Neural cell (in vitro differentiated cells): ENCODE data around the gene FTCD. TPM values are rescaled to one million over a fixed set of nuclear protein-coding genes. Genes with fewer than 3 reads are reported as not detected.

Experiments
- H2AFZ ChIP-seq: fragments of 200-600, 300-800 bp; sonication (generic), shearing (Covaris generic); 2 replicates; pipeline ENCODE4 v1.6.0; 2014; ENCODE audit warnings: low read depth, mild to moderate bottlenecking, antibody characterized with exemption, low read length, moderate library complexity
- H3F3A ChIP-seq: fragments of 200-600 bp; shearing (Covaris generic); 2 replicates; pipeline ENCODE4 v1.6.1; 2016; ENCODE audit warnings: mild to moderate bottlenecking, moderate library complexity, mixed read lengths, antibody characterized with exemption, low read length; ENCODE audit not compliant: insufficient read depth, poor library complexity, severe bottlenecking
- H3K27ac ChIP-seq: fragments of 200-600, 300-800 bp; sonication (generic), shearing (Covaris generic); 2 replicates; pipeline ENCODE4 v1.5.1; 2014; ENCODE audit warnings: mild to moderate bottlenecking, low read length, moderate library complexity
- H3K27me3 ChIP-seq: fragments of 300-800, 200-600 bp; sonication (generic), shearing (Covaris generic); 2 replicates; pipeline ENCODE4 v1.6.0; 2014; ENCODE audit warnings: mild to moderate bottlenecking, low read depth, low read length, moderate library complexity; ENCODE audit not compliant: insufficient read depth
- H3K36me3 ChIP-seq: fragments of 300-800, 200-600 bp; sonication (generic), shearing (Covaris generic); 2 replicates; pipeline ENCODE4 v1.5.1; 2014; ENCODE audit warnings: mild to moderate bottlenecking, antibody characterized with exemption, low read length, moderate library complexity; ENCODE audit not compliant: insufficient read depth
- H3K4me2 ChIP-seq: fragments of 300-800, 200-600 bp; sonication (generic), shearing (Covaris generic); 2 replicates; pipeline ENCODE4 v1.6.0; 2014; ENCODE audit warnings: mild to moderate bottlenecking, low read length
- H3K4me3 ChIP-seq: fragments of 300-800, 200-600 bp; sonication (generic), shearing (Covaris generic); 2 replicates; pipeline ENCODE4 v1.5.1; 2014; ENCODE audit warnings: mild to moderate bottlenecking, low read length, moderate library complexity
- H3K79me2 ChIP-seq: fragments of 200-600 bp; shearing (Covaris generic); replicated peaks from 2 replicates; pipeline ENCODE4 v1.6.0; 2014; ENCODE audit warnings: mild to moderate bottlenecking, low read length, moderate library complexity; ENCODE audit not compliant: insufficient read depth
- H3K9ac ChIP-seq: fragments of 300-800, 200-600 bp; sonication (generic), shearing (Covaris generic); 2 replicates; pipeline ENCODE4 v1.6.1; 2016; ENCODE audit warnings: mild to moderate bottlenecking, low read length, mixed read lengths
- H3K9me2 ChIP-seq: fragments of 200-600 bp; shearing (Covaris generic); 2 replicates; pipeline ENCODE4 v1.6.1; 2016; ENCODE audit warnings: mild to moderate bottlenecking, low read length, mixed read lengths; ENCODE audit not compliant: insufficient read depth
- H3K9me3 ChIP-seq: fragments of 200-600, 300-800 bp; sonication (generic), shearing (Covaris generic); 2 replicates; pipeline ENCODE4 v1.6.1; 2016; ENCODE audit warnings: mild to moderate bottlenecking, mixed run types, low read length, moderate library complexity, mixed read lengths
- H4K20me1 ChIP-seq: fragments of 200-600 bp; shearing (Covaris generic); 2 replicates; pipeline ENCODE4 v1.6.1; 2016; ENCODE audit warnings: mild to moderate bottlenecking, mixed run types; ENCODE audit not compliant: insufficient read depth
- EP300 ChIP-seq: fragments of 450-650 bp; conservative IDR thresholded peaks from 2 replicates; pipeline ENCODE4 v1.6.1; 2014; ENCODE audit warnings: antibody characterized with exemption, mild to moderate bottlenecking, moderate library complexity; ENCODE audit not compliant: poor library complexity, severe bottlenecking
- EZH2 ChIP-seq: fragments of 200-600, 300-800 bp; shearing (Covaris generic), sonication (generic); IDR thresholded peaks from 2 replicates; pipeline ENCODE4 v1.6.1; 2014; ENCODE audit warnings: antibody characterized with exemption, low read length, borderline replicate concordance, mild to moderate bottlenecking; ENCODE audit not compliant: insufficient read depth, poor library complexity, severe bottlenecking
- MXI1 ChIP-seq: fragments of 450-650 bp; conservative IDR thresholded peaks from 2 replicates; pipeline ENCODE4 v1.6.1; 2014; ENCODE audit warnings: antibody characterized with exemption, mild to moderate bottlenecking; ENCODE audit not compliant: poor library complexity, severe bottlenecking
- POLR2AphosphoS5 ChIP-seq: IDR thresholded peaks from 2 replicates; pipeline ENCODE4 v1.6.1; 2012
- RAD21 ChIP-seq: fragments of 450-650 bp; conservative IDR thresholded peaks from 2 replicates; pipeline ENCODE4 v1.6.1; 2014; ENCODE audit warnings: antibody characterized with exemption, mild to moderate bottlenecking, moderate library complexity
- SMC3 ChIP-seq: fragments of 450-650 bp; conservative IDR thresholded peaks from 2 replicates; pipeline ENCODE4 v1.6.1; 2014; ENCODE audit warnings: antibody characterized with exemption, mild to moderate bottlenecking, moderate library complexity; ENCODE audit not compliant: poor library complexity
- TAF1 ChIP-seq: IDR thresholded peaks from 2 replicates; pipeline ENCODE4 v1.6.1; 2012; ENCODE audit warnings: low read depth
- polyA minus RNA-seq: library from RNA; depleted of rRNA, polyadenylated mRNA; stranded (reverse); fragments of >200 nt; gene quantifications from 2 replicates; pipeline ENCODE4 v1.2.3, GENCODE V29; 2014
- polyA plus RNA-seq: library from polyadenylated mRNA; depleted of rRNA; stranded (reverse); fragments of >200 nt; gene quantifications from 2 replicates; pipeline ENCODE4 v1.2.3, GENCODE V29; 2014
- TF ChIP-seq, protein P1 (sequence below): fragments of 450-650 bp; IDR thresholded peaks from 2 replicates; pipeline ENCODE4 v1.5.1; 2014; ENCODE audit warnings: antibody characterized with exemption, mild to moderate bottlenecking, moderate library complexity; ENCODE audit not compliant: poor library complexity, severe bottlenecking
- TF ChIP-seq, protein P2 (sequence below): IDR thresholded peaks from 2 replicates; pipeline ENCODE4 v1.6.1; 2012; ENCODE audit warnings: borderline replicate concordance

Gene FTCD, protein sequence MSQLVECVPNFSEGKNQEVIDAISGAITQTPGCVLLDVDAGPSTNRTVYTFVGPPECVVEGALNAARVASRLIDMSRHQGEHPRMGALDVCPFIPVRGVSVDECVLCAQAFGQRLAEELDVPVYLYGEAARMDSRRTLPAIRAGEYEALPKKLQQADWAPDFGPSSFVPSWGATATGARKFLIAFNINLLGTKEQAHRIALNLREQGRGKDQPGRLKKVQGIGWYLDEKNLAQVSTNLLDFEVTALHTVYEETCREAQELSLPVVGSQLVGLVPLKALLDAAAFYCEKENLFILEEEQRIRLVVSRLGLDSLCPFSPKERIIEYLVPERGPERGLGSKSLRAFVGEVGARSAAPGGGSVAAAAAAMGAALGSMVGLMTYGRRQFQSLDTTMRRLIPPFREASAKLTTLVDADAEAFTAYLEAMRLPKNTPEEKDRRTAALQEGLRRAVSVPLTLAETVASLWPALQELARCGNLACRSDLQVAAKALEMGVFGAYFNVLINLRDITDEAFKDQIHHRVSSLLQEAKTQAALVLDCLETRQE
- polyA plus RNA-seq (1.4 and 2.0 TPM in 2 replicates), polyA minus RNA-seq (0.73 and 1.3 TPM in 2 replicates)

DNA sequence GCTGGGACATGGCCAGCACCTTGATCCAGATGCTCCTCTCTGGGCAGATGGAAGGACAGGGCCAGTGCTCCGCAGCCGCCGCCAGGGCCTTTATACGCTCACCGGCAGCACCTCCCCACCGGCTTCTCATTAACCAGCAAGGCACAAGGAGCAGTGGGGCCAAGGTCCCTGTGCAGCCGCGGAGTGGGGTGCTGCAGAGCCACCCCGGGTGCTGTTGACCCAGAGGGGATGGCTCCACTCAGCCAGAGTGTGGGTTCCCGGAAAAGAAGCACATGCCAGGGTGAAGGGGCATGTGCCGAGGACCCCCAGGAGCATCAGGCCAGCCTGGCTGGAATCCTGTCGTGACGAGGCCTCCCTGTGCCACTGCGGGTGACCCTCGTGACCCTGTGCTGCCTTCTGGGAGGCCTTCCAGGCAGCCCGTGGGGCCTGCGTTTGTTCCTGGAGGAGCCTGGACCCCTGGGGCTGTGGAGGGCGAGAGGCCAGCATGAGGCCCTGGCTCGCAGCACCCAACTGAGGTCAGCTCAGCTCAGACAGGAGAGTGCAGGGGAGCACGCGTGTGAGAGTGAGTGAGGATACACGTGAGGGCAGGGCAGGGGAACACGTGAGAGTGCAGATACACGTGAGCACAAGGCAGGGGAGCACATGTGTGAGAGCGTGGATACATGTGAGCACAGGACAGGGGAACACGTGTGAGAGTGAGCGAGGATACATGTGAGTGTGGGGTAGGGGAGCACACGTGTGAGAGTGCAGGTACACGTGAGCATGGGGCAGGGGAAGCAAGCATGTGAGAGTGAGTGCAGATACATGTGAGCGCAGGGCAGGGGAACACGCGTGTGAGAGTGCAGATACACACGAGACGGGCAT, at the start of gene FTCD:
FTCD (minus strand) TSS at position 66 of the 864 bp plus-strand sequence; CDS start at position 10, 56 bp downstream.
- Histone ChIP-seq H3K9me3 (no peaks in the 10 kb centered on the region), H4K20me1 (no peaks in the 10 kb centered on the region), H3K27me3 (no peaks in the 10 kb centered on the region), H3K36me3 (no peaks in the 10 kb centered on the region), H3K9ac (no peak within 1 kb of the TSS), H3K4me3 (no peak within 1 kb of the TSS), H3K9me2 (no peaks in the 10 kb centered on the region), H2AFZ (no peak within 1 kb of the TSS), H3K79me2 (no peaks in the 10 kb centered on the region), H3F3A (no peaks in the 10 kb centered on the region), H3K4me2 (no peak within 1 kb of the TSS), H3K27ac (no peak within 1 kb of the TSS)
- TF ChIP-seq EZH2, result no peak
- TF ChIP-seq EP300, result no peak

DNA sequence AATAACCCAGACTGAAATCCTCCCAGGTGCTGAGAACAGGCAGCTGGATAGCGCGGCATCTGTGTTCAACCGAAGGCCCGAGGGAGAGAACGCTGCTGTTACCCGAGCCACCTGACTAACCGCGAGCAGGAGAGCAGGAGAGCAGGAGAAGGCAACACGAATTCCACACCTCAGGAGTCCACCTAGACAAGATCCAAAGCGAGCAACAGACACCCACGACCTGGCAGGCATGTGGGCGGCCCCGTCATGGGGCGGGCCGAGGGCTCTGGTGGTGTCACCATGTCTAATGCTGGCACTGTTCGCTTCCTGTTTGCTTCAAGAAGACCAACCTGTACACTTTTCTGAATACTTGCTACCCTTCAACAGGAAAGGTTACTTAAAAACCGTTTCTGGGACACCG, 49.8 kb upstream of the FTCD start:
- no peak for TF ChIP-seq POLR2AphosphoS5
- H2AFZ ChIP-seq, result no peak overlapping the region
- H3K4me3 ChIP-seq, result no peak overlapping the region
- H3K27me3 ChIP-seq, result no peaks in the 10 kb centered on the region
- H3K4me2 ChIP-seq, result no peak overlapping the region
- H4K20me1 ChIP-seq, result no peaks in the 10 kb centered on the region
- H3K36me3 ChIP-seq, result no peaks in the 10 kb centered on the region
- no peak overlapping the region for H3K27ac ChIP-seq
- H3F3A ChIP-seq, result no peaks in the 10 kb centered on the region
- H3K9me3 ChIP-seq, result no peaks in the 10 kb centered on the region
- H3K9me2 ChIP-seq, result no peaks in the 10 kb centered on the region
- H3K9ac ChIP-seq, result no peak overlapping the region
- no peaks in the 10 kb centered on the region for H3K79me2 ChIP-seq

DNA sequence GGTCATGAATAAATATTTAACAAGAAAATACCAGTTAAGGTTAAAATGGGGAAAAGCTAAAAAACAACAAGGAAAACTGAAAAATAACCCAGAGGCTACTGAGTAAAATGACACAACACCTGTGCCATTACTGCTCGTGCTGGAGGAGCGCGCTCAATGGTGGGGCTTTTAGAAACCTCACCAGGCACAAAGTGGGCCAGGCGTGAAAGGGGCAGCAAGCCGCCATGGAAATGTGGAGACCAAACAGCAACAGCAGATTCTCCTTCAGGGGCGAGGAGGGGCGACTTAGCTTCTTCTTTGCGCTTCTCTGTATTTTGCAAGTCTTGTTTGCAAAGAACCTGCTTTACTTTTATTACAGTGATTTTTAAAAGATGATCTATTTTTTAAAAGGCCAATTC, 47.8 kb upstream of the FTCD start:
- H3K79me2 ChIP-seq, result no peaks in the 10 kb centered on the region
- TF ChIP-seq EP300 (no peak), MXI1 (no peak), POLR2AphosphoS5 (no peak), EZH2 (no peak), RAD21 (no peak), SMC3 (no peak), TAF1 (no peak)
- TF ChIP-seq, protein P1, sequence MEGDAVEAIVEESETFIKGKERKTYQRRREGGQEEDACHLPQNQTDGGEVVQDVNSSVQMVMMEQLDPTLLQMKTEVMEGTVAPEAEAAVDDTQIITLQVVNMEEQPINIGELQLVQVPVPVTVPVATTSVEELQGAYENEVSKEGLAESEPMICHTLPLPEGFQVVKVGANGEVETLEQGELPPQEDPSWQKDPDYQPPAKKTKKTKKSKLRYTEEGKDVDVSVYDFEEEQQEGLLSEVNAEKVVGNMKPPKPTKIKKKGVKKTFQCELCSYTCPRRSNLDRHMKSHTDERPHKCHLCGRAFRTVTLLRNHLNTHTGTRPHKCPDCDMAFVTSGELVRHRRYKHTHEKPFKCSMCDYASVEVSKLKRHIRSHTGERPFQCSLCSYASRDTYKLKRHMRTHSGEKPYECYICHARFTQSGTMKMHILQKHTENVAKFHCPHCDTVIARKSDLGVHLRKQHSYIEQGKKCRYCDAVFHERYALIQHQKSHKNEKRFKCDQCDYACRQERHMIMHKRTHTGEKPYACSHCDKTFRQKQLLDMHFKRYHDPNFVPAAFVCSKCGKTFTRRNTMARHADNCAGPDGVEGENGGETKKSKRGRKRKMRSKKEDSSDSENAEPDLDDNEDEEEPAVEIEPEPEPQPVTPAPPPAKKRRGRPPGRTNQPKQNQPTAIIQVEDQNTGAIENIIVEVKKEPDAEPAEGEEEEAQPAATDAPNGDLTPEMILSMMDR, result no peak
- TF ChIP-seq, protein P2, sequence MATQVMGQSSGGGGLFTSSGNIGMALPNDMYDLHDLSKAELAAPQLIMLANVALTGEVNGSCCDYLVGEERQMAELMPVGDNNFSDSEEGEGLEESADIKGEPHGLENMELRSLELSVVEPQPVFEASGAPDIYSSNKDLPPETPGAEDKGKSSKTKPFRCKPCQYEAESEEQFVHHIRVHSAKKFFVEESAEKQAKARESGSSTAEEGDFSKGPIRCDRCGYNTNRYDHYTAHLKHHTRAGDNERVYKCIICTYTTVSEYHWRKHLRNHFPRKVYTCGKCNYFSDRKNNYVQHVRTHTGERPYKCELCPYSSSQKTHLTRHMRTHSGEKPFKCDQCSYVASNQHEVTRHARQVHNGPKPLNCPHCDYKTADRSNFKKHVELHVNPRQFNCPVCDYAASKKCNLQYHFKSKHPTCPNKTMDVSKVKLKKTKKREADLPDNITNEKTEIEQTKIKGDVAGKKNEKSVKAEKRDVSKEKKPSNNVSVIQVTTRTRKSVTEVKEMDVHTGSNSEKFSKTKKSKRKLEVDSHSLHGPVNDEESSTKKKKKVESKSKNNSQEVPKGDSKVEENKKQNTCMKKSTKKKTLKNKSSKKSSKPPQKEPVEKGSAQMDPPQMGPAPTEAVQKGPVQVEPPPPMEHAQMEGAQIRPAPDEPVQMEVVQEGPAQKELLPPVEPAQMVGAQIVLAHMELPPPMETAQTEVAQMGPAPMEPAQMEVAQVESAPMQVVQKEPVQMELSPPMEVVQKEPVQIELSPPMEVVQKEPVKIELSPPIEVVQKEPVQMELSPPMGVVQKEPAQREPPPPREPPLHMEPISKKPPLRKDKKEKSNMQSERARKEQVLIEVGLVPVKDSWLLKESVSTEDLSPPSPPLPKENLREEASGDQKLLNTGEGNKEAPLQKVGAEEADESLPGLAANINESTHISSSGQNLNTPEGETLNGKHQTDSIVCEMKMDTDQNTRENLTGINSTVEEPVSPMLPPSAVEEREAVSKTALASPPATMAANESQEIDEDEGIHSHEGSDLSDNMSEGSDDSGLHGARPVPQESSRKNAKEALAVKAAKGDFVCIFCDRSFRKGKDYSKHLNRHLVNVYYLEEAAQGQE, result no peak
- no peaks in the 10 kb centered on the region for H4K20me1 ChIP-seq
- no peaks in the 10 kb centered on the region for H3K27me3 ChIP-seq
- no peak overlapping the region for H3K4me3 ChIP-seq
- no peak overlapping the region for H2AFZ ChIP-seq
- no peaks in the 10 kb centered on the region for H3F3A ChIP-seq
- H3K9me3 ChIP-seq, result peaks cover 5% of the 10 kb centered on the region
- no peak overlapping the region for H3K4me2 ChIP-seq
- H3K27ac ChIP-seq, result no peak overlapping the region
- no peaks in the 10 kb centered on the region for H3K9me2 ChIP-seq
- no peak overlapping the region for H3K9ac ChIP-seq
- H3K36me3 ChIP-seq, result peaks cover 8% of the 10 kb centered on the region
